GM19193 (cell line): ENCODE measurements around the gene ADAMTS3.

Source experiments
- POLR2A ChIP-seq: IDR thresholded peaks from 4 replicates; pipeline ENCODE4 v1.6.1; 2011; ENCODE audit not compliant: insufficient read depth, insufficient read length; ENCODE audit errors: extremely low read depth

Gene ADAMTS3

GRCh38 chr4:72286910-72287309 is 282.1 kb downstream of the ADAMTS3 start:
- TF ChIP-seq POLR2A = no peak

GRCh38 chr4:72286185-72286584 is 282.8 kb downstream of the ADAMTS3 start:
- TF ChIP-seq POLR2A = no peak

GRCh38 chr4:72283357-72283756 is 285.7 kb downstream of the ADAMTS3 start:
- TF ChIP-seq POLR2A = no peak

- TF ChIP-seq POLR2A = no peak
These were observed 288.8 kb downstream of the ADAMTS3 start for GRCh38 chr4:72280252-72280651.

GRCh38 chr4:72275381-72275780 is 293.6 kb downstream of the ADAMTS3 start:
- no peak for TF ChIP-seq POLR2A

- no peak for TF ChIP-seq POLR2A
These were observed 294.8 kb downstream of the ADAMTS3 start for GRCh38 chr4:72274251-72274650.

- no peak for TF ChIP-seq POLR2A
These were observed 313.8 kb downstream of the ADAMTS3 start for GRCh38 chr4:72255269-72255668.

GRCh38 chr4:72243641-72244040 is 325.4 kb downstream of the ADAMTS3 start:
- TF ChIP-seq POLR2A = no peak

GRCh38 chr4:72239487-72240116 is 329.4 kb downstream of the ADAMTS3 start:
- TF ChIP-seq POLR2A = no peak
